HEK293 (cell line): ENCODE measurements around the gene GPR146.

Experiments
- CTCF ChIA-PET: fragments of 350-600 bp; formaldehyde crosslinking; extraction: SDS; loops from one replicate; lab custom pipeline; 2021; ENCODE audit warnings: antibody characterized with exemption; lab: Yijun Ruan, JAX
- POLR2A ChIA-PET: fragments of 300-600 bp; formaldehyde crosslinking; extraction: SDS; loops from one replicate; lab custom pipeline; 2020; ENCODE audit warnings: antibody characterized with exemption, inconsistent platforms; lab: Yijun Ruan, JAX
- H3K27ac ChIP-seq: fragments of 200-500 bp; sonication (Bioruptor generic); 2 replicates; pipeline ENCODE4 v1.5.1; 2014; ENCODE audit warnings: low read depth, low read length, control low read depth, inconsistent platforms; ENCODE audit errors: extremely low read depth
- H3K36me3 ChIP-seq, 2 experiments: fragments of 200-500 bp in 1 of 2; sonication (Bioruptor generic) in 1 of 2; 1 replicate in 1 of 2; 2 replicates in 1 of 2; pipeline ENCODE4 v1.5.1; 2014 to 2017; ENCODE audit warnings: inconsistent platforms in 2 of 2, low read length in 2 of 2; ENCODE audit not compliant: control insufficient read depth in 2 of 2, insufficient read depth in 1 of 2
- H3K4me1 ChIP-seq: fragments of 200-500 bp; sonication (Bioruptor generic); 2 replicates; pipeline ENCODE4 v1.5.1; 2014; ENCODE audit warnings: mild to moderate bottlenecking, low read length, inconsistent platforms; ENCODE audit not compliant: control insufficient read depth, insufficient read depth
- H3K4me3 ChIP-seq: 2 replicates; pipeline ENCODE4 v1.5.1; 2011; ENCODE audit warnings: low read depth, mild to moderate bottlenecking, control low read depth, low read length, moderate library complexity
- H3K9me3 ChIP-seq: fragments of 200-500 bp; sonication (Bioruptor generic); 2 replicates; pipeline ENCODE4 v1.5.1; 2014; ENCODE audit warnings: low read depth, low read length, inconsistent platforms; ENCODE audit not compliant: control insufficient read depth, insufficient read depth
- FEZF1 ChIP-seq: fragments of 450-650 bp; formaldehyde crosslinking; IDR thresholded peaks from 2 replicates; pipeline ENCODE4 v1.5.1; 2016; ENCODE audit warnings: missing biosample characterization, missing genetic modification characterization
- KLF16 ChIP-seq: fragments of 450-650 bp; formaldehyde crosslinking; IDR thresholded peaks from 2 replicates; pipeline ENCODE4 v1.5.1; 2017; ENCODE audit warnings: missing biosample characterization, missing genetic modification characterization
- SALL2 ChIP-seq: fragments of 450-650 bp; formaldehyde crosslinking; IDR thresholded peaks from 2 replicates; pipeline ENCODE4 v1.5.0; 2017; ENCODE audit warnings: missing biosample characterization, mild to moderate bottlenecking, missing genetic modification characterization, borderline replicate concordance
- TCF7L2 ChIP-seq: IDR thresholded peaks from 2 replicates; pipeline ENCODE4 v1.6.1; 2011; ENCODE audit warnings: low read depth, mild to moderate bottlenecking, inconsistent platforms, low read length, moderate library complexity, borderline replicate concordance
- WT1 ChIP-seq: fragments of 450-650 bp; formaldehyde crosslinking; IDR thresholded peaks from 2 replicates; pipeline ENCODE4 v1.5.1; 2016; ENCODE audit warnings: missing biosample characterization, missing genetic modification characterization
- YY1 ChIP-seq: fragments of 450-650 bp; formaldehyde crosslinking; IDR thresholded peaks from 2 replicates; pipeline ENCODE4 v1.5.1; 2018; ENCODE audit warnings: missing biosample characterization, missing genetic modification characterization
- ZNF112 ChIP-seq: fragments of 450-650 bp; formaldehyde crosslinking; IDR thresholded peaks from 2 replicates; pipeline ENCODE4 v1.5.0; 2017; ENCODE audit warnings: missing biosample characterization, missing genetic modification characterization
- ZNF121 ChIP-seq: fragments of 450-650 bp; formaldehyde crosslinking; IDR thresholded peaks from 2 replicates; pipeline ENCODE4 v1.5.1; 2016; ENCODE audit warnings: missing biosample characterization, missing genetic modification characterization
- ZNF280C ChIP-seq: fragments of 450-650 bp; formaldehyde crosslinking; IDR thresholded peaks from 2 replicates; pipeline ENCODE4 v1.5.1; 2016; ENCODE audit warnings: missing biosample characterization, missing genetic modification characterization
- ZNF404 ChIP-seq: fragments of 450-650 bp; formaldehyde crosslinking; IDR thresholded peaks from 2 replicates; pipeline ENCODE4 v1.5.1; 2017; ENCODE audit warnings: missing biosample characterization, missing genetic modification characterization
- ZNF544 ChIP-seq: fragments of 450-650 bp; formaldehyde crosslinking; IDR thresholded peaks from 2 replicates; pipeline ENCODE4 v1.5.0; 2017; ENCODE audit warnings: missing biosample characterization, missing genetic modification characterization
- ZNF549 ChIP-seq: fragments of 450-650 bp; IDR thresholded peaks from 2 replicates; pipeline ENCODE4 v1.5.1; 2018; ENCODE audit warnings: missing biosample characterization, missing genetic modification characterization, mild to moderate bottlenecking, inconsistent platforms, moderate library complexity
- ZNF580 ChIP-seq: fragments of 450-650 bp; formaldehyde crosslinking; IDR thresholded peaks from 2 replicates; pipeline ENCODE4 v1.5.1; 2016; ENCODE audit warnings: missing biosample characterization, missing genetic modification characterization
- ZNF610 ChIP-seq: fragments of 450-650 bp; formaldehyde crosslinking; IDR thresholded peaks from 2 replicates; pipeline ENCODE4 v1.5.1; 2016; ENCODE audit warnings: missing biosample characterization, missing genetic modification characterization, borderline replicate concordance
- ZNF664 ChIP-seq: fragments of 450-650 bp; formaldehyde crosslinking; IDR thresholded peaks from 2 replicates; pipeline ENCODE4 v1.5.1; 2016; ENCODE audit warnings: missing biosample characterization, missing genetic modification characterization
- ZNF670 ChIP-seq: fragments of 450-650 bp; formaldehyde crosslinking; IDR thresholded peaks from 2 replicates; pipeline ENCODE4 v1.5.1; 2016; ENCODE audit warnings: missing biosample characterization, missing genetic modification characterization, low read depth
- ZNF747 ChIP-seq: fragments of 450-650 bp; formaldehyde crosslinking; IDR thresholded peaks from 2 replicates; pipeline ENCODE4 v1.5.1; 2016; ENCODE audit warnings: missing biosample characterization, missing genetic modification characterization
- ZNF768 ChIP-seq: fragments of 450-650 bp; formaldehyde crosslinking; IDR thresholded peaks from 2 replicates; pipeline ENCODE4 v1.5.1; 2018; ENCODE audit warnings: missing biosample characterization, mild to moderate bottlenecking, missing genetic modification characterization
- TF ChIP-seq, protein P1 (sequence below): fragments of 450-650 bp; formaldehyde crosslinking; IDR thresholded peaks from 2 replicates; pipeline ENCODE4 v1.5.1; 2016; ENCODE audit warnings: missing biosample characterization, missing genetic modification characterization

The GPR146 gene

GRCh38 chr7:1031716-1032455, 12.5 kb upstream of the GPR146 start:
- Histone ChIP-seq H3K4me3 (no peak overlapping the region), H3K9me3 (no peaks in the 10 kb centered on the region), H3K4me1 (0 out of 2 replicates have a peak, but pooled peaks cover 6% of the 10 kb centered on the region), H3K36me3 (no peaks in the 10 kb centered on the region), H3K27ac (no peak overlapping the region)
- ChIA-PET POLR2A (no interaction called here), CTCF (no interaction called here)
- TF ChIP-seq FEZF1 (tag by site-specific recombination) (no peak), WT1 (tag by site-specific recombination) (no peak), ZNF670 (tag by site-specific recombination) (no peak), ZNF280C (tag by site-specific recombination) (no peak)

DNA sequence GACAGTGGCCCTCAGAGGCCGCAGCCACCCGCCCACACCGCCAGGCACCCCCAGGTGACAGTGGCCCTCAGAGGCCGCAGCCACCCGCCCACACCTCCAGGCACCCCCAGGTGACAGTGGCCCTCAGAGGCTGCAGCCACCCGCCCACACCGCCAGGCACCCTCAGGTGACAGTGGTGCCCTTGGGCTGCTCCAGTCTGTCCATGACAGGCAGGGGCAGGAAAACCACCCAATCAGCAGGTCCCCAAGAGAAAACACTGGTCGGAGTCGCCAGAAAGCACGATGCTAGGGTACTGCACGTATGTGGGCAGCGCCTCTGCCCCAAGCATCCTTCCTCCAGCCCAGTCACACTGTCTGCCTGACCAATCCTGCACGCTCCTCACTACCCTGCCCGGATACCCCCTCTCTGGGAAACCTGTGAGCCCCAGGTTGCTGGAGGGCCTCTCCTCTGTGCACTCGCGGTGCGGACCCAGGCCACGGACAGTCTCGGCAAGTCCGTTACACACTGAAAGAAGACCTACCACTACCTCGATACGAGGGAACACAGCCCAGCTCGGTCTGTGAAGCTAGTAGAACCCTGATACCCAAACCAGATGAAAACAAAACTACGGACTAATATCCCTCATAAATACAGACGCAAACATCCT, 11.7 kb upstream of the GPR146 start:
- POLR2A ChIA-PET = no interaction called here
- 0 out of 2 replicates have a peak, but pooled peaks cover 6% of the 10 kb centered on the region for H3K4me1 ChIP-seq
- CTCF ChIA-PET = interaction anchor here (0.7 kb wide), 1 partner anchor 13 kb away, joined by 3 read pairs; no protein-coding TSS in a partner anchor
- H3K4me3 ChIP-seq = no peak overlapping the region
- no peak overlapping the region for H3K27ac ChIP-seq
- TF ChIP-seq TCF7L2 = no peak
- TF ChIP-seq KLF16 (tag by site-specific recombination) = no peak
- no peak for TF ChIP-seq ZNF112 (tag by site-specific recombination)
- TF ChIP-seq, protein P1, sequence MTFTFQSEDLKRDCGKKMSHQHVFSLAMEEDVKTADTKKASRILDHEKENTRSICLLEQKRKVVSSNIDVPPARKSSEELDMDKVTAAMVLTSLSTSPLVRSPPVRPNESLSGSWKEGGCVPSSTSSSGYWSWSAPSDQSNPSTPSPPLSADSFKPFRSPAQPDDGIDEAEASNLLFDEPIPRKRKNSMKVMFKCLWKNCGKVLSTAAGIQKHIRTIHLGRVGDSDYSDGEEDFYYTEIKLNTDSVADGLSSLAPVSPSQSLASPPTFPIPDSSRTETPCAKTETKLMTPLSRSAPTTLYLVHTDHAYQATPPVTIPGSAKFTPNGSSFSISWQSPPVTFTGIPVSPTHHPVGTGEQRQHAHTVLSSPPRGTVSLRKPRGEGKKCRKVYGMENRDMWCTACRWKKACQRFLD (tag by site-specific recombination) = no peak
- no peak for TF ChIP-seq ZNF580 (tag by site-specific recombination)
- TF ChIP-seq ZNF544 = no peak
- TF ChIP-seq ZNF664 (tag by site-specific recombination) = no peak
- no peak for TF ChIP-seq SALL2
- no peak for TF ChIP-seq ZNF549 (tag by site-specific recombination)
- no peak for TF ChIP-seq ZNF404 (tag by site-specific recombination)
- TF ChIP-seq YY1 = no peak
- TF ChIP-seq ZNF610 = no peak
- no peak for TF ChIP-seq ZNF768
- no peak for TF ChIP-seq ZNF121 (tag by site-specific recombination)
- TF ChIP-seq ZNF747 (tag by site-specific recombination) = no peak
- no peaks in the 10 kb centered on the region for H3K9me3 ChIP-seq
- H3K36me3 ChIP-seq = no peaks in the 10 kb centered on the region
